ENCODE data around the gene IRAK2. TPM values are rescaled to one million over a fixed set of nuclear protein-coding genes. Genes with fewer than 3 reads are reported as not detected.

IRAK2 gene
- total and polyA plus RNA-seq, 4 donors, result 2.9 to 33.1 (median 10.0) TPM

GRCh38 chr3:10279384-10280176, 114.9 kb downstream of the IRAK2 start:
- ATAC-seq (ENCODE audit: insufficient read depth, low FRiP score) (no peak), DNase-seq (no peak)
- Histone ChIP-seq H3K4me3 (no peak overlapping the region), H3K4me1 (ENCODE audit: control insufficient read depth in 5 of 5, insufficient read depth in 5 of 5, low read length in 5 of 5) (peaks cover 0 to 5% (median 0%) of the 10 kb centered on the region in 5 donors), H3K9me3 (ENCODE audit: control insufficient read depth in 4 of 4, insufficient read depth in 3 of 4, low read length in 3 of 4) (no peaks in the 10 kb centered on the region), H3K36me3 (ENCODE audit: control insufficient read depth in 4 of 4, insufficient read depth in 4 of 4, low read length in 4 of 4) (peaks cover 13 to 46% (median 24%) of the 10 kb centered on the region in 4 donors), H3K9ac (ENCODE audit: insufficient read depth in 1 of 2, low read length in 2 of 2) (no peak overlapping the region), H3K27ac (ENCODE audit: low read depth in 1 of 2, low read length in 1 of 2) (no peak overlapping the region), H3K27me3 (ENCODE audit: control insufficient read depth in 3 of 3, insufficient read depth in 3 of 3, low read length in 2 of 3) (no peaks in the 10 kb centered on the region)
- no peak for TF ChIP-seq CTCF (IDR thresholded peaks at IDR 0.05; ENCODE audit: control extremely low read depth, extremely low read depth)
- 94 to 95% methylated on average over 13 of the region's 13 CpGs for WGBS, 2 donors

- no peak overlapping the region for H3K4me3 ChIP-seq
- no peaks in the 10 kb centered on the region for H3K9me3 ChIP-seq (ENCODE audit: control insufficient read depth in 4 of 4, insufficient read depth in 3 of 4, low read length in 3 of 4)
- H3K27ac ChIP-seq (ENCODE audit: low read depth in 1 of 2, low read length in 1 of 2), result no peak overlapping the region
- H3K36me3 ChIP-seq (ENCODE audit: control insufficient read depth in 4 of 4, insufficient read depth in 4 of 4, low read length in 4 of 4), result peaks cover 13 to 46% (median 24%) of the 10 kb centered on the region in 4 donors
- DNase-seq, result no peak
- H3K4me1 ChIP-seq (ENCODE audit: control insufficient read depth in 5 of 5, insufficient read depth in 5 of 5, low read length in 5 of 5), result peaks cover 0 to 5% (median 0%) of the 10 kb centered on the region in 5 donors
- TF ChIP-seq CTCF (IDR thresholded peaks at IDR 0.05; ENCODE audit: control extremely low read depth, extremely low read depth), result no peak
- WGBS, 2 donors, result 83 to 94% methylated on average over 5 of the region's 5 CpGs
- no peak for ATAC-seq (ENCODE audit: insufficient read depth, low FRiP score)
- no peak overlapping the region for H3K9ac ChIP-seq (ENCODE audit: insufficient read depth in 1 of 2, low read length in 2 of 2)
- H3K27me3 ChIP-seq (ENCODE audit: control insufficient read depth in 3 of 3, insufficient read depth in 3 of 3, low read length in 2 of 3), result no peaks in the 10 kb centered on the region
These were observed 115.4 kb downstream of the IRAK2 start for GRCh38 chr3:10280177-10280529.

- ATAC-seq (ENCODE audit: insufficient read depth, low FRiP score) (no peak), DNase-seq (no peak)
- no peak overlapping the region for H3K27ac ChIP-seq (ENCODE audit: low read depth in 1 of 2, low read length in 1 of 2)
- H3K9ac ChIP-seq (ENCODE audit: insufficient read depth in 1 of 2, low read length in 2 of 2), result no peak overlapping the region
- 81 to 82% methylated on average over 6 of the region's 6 CpGs for WGBS, 2 donors
- no peak overlapping the region for H3K4me3 ChIP-seq
- H3K27me3 ChIP-seq (ENCODE audit: control insufficient read depth in 3 of 3, insufficient read depth in 3 of 3, low read length in 2 of 3), result no peaks in the 10 kb centered on the region
- TF ChIP-seq CTCF (IDR thresholded peaks at IDR 0.05; ENCODE audit: control extremely low read depth, extremely low read depth), result no peak
- no peaks in the 10 kb centered on the region for H3K9me3 ChIP-seq (ENCODE audit: control insufficient read depth in 4 of 4, insufficient read depth in 3 of 4, low read length in 3 of 4)
- peaks cover 13 to 46% (median 24%) of the 10 kb centered on the region in 4 donors for H3K36me3 ChIP-seq (ENCODE audit: control insufficient read depth in 4 of 4, insufficient read depth in 4 of 4, low read length in 4 of 4)
- peaks cover 0 to 7% (median 0%) of the 10 kb centered on the region in 5 donors for H3K4me1 ChIP-seq (ENCODE audit: control insufficient read depth in 5 of 5, insufficient read depth in 5 of 5, low read length in 5 of 5)
These were observed 115.9 kb downstream of the IRAK2 start for GRCh38 chr3:10280571-10280970.

All from lung (tissue), 12 donors.